HG02678 (cell line): Measurements from ENCODE around the gene B3GALNT1.

Experiments
- ATAC-seq: cut with Tn5 transposase; IDR thresholded peaks from one replicate; pipeline ENCODE4 v1.9.1; 2021; ENCODE audit warnings: mild to moderate bottlenecking, moderate library complexity; ENCODE audit not compliant: unreplicated experiment

B3GALNT1 gene, protein sequence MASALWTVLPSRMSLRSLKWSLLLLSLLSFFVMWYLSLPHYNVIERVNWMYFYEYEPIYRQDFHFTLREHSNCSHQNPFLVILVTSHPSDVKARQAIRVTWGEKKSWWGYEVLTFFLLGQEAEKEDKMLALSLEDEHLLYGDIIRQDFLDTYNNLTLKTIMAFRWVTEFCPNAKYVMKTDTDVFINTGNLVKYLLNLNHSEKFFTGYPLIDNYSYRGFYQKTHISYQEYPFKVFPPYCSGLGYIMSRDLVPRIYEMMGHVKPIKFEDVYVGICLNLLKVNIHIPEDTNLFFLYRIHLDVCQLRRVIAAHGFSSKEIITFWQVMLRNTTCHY

DNA sequence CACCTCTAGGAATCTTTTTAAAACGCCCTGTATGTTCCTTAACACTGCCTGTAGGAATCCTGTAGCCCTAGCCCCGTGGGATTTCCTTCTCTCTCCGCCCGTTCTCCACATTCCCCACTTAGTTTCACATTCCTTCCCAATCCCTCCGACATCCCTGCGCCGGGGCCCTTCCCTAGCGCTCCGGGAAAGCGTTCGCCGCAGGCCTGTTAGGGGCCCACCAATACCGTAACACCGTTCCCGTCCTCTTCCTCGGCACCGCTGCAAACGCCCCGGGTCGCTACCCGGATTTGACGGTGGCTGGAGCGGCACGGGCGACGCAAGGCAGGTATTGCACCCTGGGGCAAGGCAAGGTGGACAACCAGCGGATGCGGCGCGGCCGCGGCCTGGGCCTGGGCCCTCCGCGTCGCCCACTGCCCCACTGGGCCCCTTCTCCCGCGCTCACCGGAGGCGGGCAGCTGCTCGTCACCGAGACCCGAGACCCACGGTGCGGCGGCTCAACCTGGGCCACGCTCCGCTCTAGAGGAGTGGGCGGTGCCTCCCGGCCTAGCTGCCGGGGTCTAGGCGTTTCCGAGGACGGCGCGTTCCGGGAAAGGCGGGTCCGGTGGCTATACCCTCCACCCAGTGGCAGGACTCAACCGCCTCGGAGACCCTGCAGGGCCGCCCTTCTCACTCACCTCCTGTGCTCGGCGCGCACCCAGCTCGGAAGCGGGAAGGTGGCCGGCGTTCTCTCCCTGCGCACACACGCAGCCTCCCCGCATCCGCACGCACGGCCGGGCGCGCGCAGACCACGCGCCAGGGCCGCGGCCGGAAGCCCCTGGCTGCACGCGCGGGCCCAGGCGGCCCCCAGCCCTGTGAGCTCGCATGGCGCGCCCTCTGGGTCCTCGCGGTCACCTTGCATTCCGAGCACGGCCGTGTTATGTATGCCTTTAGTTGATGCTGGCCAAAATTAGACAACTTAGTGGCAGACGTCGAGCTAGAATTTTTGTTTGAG, at the start of gene B3GALNT1:
B3GALNT1 (minus strand) TSS at position 789 of the 991 bp plus-strand sequence. CDS start 18,595 bp downstream, outside the sequence.
- peak; percentile 81 for ATAC-seq

- no peak for ATAC-seq
Measured at GRCh38 chr3:161153480-161153879, 48.3 kb upstream of the B3GALNT1 start.

DNA sequence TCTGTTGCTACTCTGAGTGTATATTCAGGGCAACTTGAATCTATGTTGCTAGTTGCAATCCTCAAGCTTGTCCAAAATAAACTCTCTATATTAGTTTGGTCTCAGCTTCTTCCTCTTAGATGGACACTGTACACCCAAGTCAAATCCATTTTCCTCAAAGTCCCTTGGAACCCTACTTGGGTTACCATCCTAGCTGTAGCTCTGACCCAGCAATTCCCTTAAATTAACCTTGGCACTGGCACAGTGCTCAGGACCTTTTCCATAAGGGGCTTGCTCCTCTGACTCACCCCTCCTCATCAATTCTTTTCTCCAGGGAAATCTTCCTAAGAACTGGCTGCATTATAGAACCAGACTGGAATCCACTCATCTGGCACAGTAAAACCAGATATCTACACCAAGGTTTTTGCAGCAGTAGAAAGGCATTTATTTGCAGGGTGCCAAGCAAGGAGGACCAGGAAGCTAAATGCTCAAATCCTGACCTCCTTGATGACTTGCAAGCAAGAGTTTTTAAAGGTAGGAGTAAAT, 44.9 kb upstream of the B3GALNT1 start:
- no peak for ATAC-seq

GRCh38 chr3:161149529-161149928, 44.4 kb upstream of the B3GALNT1 start:
- ATAC-seq: no peak

DNA sequence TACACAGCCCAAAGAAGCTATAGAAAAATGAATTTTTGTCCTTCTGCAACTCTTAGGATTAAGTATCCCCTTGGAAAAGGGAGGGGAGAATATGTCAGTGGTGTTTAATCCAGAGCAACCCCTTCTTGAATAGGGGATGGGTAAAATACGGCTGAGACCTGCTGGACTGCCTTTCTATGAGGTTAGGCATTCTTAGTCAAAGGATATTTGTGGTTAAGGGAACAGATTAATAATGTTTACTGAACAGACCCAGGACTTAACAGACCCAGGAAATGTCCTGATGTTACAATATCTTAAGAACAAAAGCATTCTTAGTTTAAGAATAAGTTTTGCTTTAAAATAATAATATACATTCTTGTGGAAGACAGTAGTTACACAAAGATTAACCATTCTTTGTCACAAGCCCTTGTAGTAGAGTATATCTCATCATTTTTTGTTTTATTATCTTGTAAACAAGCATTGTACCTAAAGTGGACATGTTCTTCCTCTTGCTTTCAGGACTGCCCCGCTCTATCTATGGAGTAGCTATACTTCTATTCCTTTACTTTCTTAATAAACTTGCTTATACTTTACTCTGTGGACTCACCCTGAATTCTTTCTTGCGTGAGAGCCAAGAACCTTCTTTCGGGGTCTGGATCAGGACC, 43.8 kb upstream of the B3GALNT1 start:
- ATAC-seq: no peak

- ATAC-seq: no peak
Measured at GRCh38 chr3:161142486-161142885, 37.3 kb upstream of the B3GALNT1 start.

DNA sequence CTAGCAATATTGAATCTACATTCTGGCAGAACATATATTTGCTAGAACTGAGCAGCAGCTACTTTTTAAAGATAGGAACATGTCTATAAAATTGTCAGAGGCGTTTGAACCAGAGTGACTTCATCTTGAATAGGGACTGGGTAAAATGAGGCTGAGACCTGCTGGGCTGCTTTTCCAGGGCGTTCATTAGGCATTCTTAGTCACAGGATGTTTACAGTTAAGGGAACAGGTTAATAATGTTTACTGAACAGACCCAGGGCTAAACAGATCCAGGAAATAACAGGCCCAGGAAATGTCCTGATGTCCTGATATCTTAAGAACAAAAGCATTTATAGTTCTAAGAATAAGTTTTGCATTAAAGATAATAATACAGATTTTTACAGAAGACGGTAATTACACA, 34.5 kb upstream of the B3GALNT1 start:
- ATAC-seq: no peak

- no peak for ATAC-seq
Measured at GRCh38 chr3:161137260-161137659, 32.1 kb upstream of the B3GALNT1 start.

DNA sequence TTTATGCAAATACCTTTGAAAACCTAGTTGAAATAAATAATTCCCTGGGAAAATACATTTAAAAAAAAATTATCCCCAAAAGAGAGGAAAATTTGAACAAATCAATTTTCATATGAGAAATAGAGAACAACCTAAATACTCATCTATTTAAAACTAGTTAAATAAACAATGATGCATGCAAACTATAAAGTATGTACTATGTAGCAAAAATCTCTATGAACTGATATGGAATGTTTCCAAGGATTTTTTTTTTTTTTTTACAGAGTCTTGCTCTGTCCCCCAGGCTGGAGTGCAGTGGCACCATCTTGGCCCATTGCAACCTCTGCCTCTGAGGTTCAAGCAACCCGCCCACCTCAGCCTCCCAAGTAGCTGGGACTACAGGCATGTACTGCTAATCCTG, 27.2 kb upstream of the B3GALNT1 start:
- no peak for ATAC-seq

DNA sequence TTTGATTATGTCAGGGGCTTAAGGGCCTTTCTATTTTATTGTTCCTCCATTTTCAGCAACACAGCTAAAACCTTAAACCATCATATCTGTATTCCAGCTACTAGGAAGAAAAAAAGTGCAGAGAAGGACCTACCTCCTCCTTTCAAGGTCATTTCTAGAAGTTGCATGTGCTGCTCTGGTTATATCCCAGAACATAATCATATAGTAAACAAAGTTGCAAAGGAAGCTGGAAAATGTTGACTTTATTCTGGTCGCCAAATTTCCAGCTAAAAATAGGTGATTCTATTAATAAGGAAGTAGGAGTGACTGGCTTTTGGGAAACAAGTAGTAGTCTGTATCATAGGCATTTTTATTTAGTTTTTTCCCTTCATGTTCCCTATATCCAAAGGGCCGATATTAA, 21.3 kb upstream of the B3GALNT1 start:
- ATAC-seq: no peak

DNA sequence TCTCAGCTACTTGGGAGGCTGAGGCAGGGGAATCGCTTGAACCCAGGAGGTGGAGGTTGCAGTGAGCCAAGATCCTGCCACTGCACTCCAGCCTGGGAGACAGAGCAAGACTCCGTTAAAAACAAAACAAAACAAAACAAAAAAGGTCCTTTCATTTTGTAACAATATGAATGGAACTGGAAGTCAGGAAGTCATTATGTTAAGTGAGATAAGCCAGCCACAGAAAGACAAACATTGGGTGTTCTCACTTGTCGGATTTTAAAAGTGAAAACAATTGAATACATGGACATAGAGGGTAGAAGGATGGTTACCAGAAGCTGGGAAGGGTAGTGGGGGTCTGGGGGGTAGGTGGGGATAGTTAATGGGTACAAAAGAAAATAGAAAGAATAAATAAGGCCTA, 12.5 kb upstream of the B3GALNT1 start:
- ATAC-seq: no peak

DNA sequence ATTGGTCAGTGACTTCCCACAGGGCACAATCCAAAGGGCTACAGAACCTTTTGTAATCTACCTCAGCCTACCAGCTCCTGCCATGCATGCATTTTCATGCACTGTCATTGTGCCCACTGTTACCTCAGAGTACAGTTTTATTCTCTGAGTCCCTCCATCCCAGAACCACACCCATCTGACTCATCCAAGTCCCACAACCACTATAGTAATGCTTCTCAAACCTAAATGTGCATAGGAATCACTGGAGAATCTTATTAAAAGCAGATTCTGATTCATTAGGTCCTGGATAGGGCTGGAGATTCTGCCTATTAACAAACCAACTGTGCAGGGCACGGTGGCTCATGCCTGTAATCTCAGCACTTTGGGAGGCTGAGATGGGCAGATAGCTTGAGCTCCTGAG, 3.7 kb upstream of the B3GALNT1 start:
- no peak for ATAC-seq

GRCh38 chr3:161107311-161107710, 2.2 kb upstream of the B3GALNT1 start:
- no peak for ATAC-seq

DNA sequence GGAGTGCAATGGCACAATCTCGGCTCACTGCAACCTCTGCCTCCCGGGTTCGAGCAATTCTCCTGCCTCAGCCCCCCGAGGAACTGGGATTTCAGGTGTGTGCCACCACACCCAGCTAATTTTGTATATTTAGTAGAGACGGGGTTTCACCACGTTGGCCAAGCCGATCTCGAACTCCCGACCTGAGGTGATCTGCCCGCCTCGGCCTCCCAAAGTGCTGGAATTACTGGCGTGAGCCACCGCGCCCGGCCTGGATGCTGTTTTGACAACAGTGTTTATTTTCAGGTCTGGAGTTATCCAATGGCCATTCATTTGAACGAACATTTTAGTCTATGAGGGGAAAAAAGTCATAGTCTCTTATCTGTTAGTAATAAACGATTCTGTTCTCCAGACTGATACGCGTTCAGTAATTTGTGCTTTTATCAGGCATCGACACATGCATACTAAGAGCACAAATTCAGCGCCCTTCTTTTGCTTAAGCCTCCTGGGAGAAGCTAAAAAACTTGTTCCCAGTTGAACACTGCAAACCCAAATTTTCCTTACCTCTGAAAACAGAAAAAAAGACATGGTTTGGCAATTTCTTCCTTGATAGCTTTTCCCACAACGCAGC, 1.3 kb downstream of the B3GALNT1 start:
- ATAC-seq: no peak

- no peak for ATAC-seq
Measured at GRCh38 chr3:161101609-161102008, 3.5 kb downstream of the B3GALNT1 start.

DNA sequence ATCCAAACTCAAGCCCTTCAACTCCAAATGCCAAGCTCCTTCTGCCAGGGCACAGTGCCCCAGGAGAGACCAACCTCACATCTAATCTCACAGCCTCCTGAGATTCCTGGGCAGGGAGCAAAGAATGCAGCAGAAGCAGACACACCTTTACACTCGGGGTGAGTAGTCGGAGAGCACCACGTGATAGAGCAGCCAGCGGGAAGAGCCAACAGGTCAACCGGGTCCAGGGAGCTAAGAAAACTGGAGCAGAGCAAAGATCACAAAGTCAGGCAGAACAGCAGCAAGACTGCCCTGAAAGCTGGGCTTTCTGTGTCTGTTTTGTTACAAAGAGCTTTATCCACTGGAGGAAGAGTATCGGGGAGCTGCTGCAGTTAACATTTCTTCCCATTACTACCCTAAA, 4.2 kb downstream of the B3GALNT1 start:
- no peak for ATAC-seq

GRCh38 chr3:161096771-161097367, 8.3 kb downstream of the B3GALNT1 start:
- peak; percentile 54 for ATAC-seq

GRCh38 chr3:161093895-161094294, 11.3 kb downstream of the B3GALNT1 start:
- ATAC-seq: no peak

GRCh38 chr3:161084277-161084676, 20.9 kb downstream of the B3GALNT1 start:
- no peak for ATAC-seq

DNA sequence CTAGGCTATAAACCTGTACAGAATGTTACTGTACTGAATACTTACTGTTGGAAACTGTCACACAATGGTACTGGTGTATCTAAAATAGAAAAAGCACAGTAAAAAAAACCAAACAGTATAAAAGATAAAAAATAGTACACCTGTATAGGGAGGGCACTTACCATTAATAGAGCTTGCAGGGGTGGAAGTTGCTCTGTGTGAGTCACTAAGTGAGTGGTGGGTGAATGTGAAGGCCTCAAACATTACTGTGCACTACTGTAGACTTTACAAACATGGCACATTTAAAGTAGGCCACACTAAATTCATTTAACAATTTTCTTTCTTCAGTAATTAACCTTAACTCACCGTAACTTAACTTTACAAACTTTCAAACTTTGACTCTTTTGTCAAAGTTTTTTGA, 22.0 kb downstream of the B3GALNT1 start:
- no peak for ATAC-seq
